ENCODE measurements around the gene TBC1D32.
A peak's percentile ranks its signal among the peaks of the same experiment; 100 is the strongest.

Gene TBC1D32

DNA sequence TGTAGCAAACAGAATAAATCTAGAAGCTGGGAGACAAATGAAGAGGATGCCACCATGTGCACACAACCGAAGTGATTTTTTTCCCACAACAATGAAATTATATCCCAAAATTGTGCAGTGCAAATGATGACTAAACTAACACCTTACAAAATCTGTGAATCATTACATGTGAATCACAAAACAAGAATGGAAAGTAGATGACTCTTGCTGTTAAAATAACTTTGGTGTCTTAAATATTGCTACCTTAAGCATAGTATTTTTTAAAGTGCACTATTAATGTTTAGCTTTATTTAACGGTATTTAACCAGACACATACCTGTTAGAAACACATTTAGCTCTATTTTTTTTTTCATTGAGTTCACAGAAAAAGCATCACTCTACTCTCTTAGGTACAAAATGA is 190.8 kb downstream of the TBC1D32 start:
- DNase-seq: no peak
- H3K79me1 ChIP-seq (ENCODE audit: low read length): no peaks in the 10 kb centered on the region
- H2AK5ac ChIP-seq (ENCODE audit: low read length): no peak overlapping the region
- no peaks in the 10 kb centered on the region for H3K79me2 ChIP-seq (ENCODE audit: control insufficient read depth, insufficient read depth, low read length)
- H3K18ac ChIP-seq (ENCODE audit: low read length): no peak overlapping the region
- no peak overlapping the region for H4K5ac ChIP-seq (ENCODE audit: low read length)
- H3K4me2 ChIP-seq (ENCODE audit: low read length): no peak overlapping the region
- WGBS (ENCODE audit: extremely low coverage, insufficient coverage, low lambda C conversion rate): no CpG with 5 or more reads among the region's 2 CpGs
- H2BK15ac ChIP-seq (replicated peaks; ENCODE audit: low read depth): no peak overlapping the region
- no peaks in the 10 kb centered on the region for H3K27me3 ChIP-seq (ENCODE audit: insufficient read depth, low read length, poor library complexity)
- no peak overlapping the region for H3K4me3 ChIP-seq (ENCODE audit: low read length)
- no peak overlapping the region for H3K4ac ChIP-seq (ENCODE audit: low read depth, low read length)
- no peaks in the 10 kb centered on the region for H3K4me1 ChIP-seq (ENCODE audit: control insufficient read depth, low read depth, low read length)
- no peak overlapping the region for H4K8ac ChIP-seq (ENCODE audit: low read depth, low read length)
- H2BK120ac ChIP-seq (ENCODE audit: low read depth, low read length): no peak overlapping the region
- no peak overlapping the region for H3K27ac ChIP-seq (ENCODE audit: low read depth, low read length)
- H3K9ac ChIP-seq (ENCODE audit: low read length): no peak overlapping the region
- H3K56ac ChIP-seq (ENCODE audit: low read length): no peak overlapping the region
- no peak overlapping the region for H3K23ac ChIP-seq (ENCODE audit: low read length)
- no peak overlapping the region for H2BK5ac ChIP-seq (ENCODE audit: low read length)
- H3K36me3 ChIP-seq (ENCODE audit: control insufficient read depth, insufficient read depth, low read length): no peaks in the 10 kb centered on the region

DNA sequence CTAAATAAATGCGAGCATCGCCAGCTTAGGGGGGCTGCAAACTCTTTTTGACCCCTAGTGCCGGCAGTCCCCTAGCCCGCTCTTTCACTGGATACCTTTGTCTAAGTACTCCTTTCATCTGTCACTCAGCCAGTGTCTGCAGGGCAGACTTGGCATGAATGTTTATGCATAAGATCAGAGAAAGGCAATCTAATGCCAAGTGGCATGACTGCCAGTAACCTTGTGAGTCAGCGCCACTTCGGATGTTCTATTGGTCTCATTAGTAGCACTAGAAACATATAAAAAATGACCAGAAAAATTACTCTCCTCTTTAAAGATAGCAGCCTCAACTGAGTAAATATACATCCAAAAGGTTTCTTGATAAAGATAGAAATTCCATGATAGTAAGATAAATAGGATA is 192.2 kb downstream of the TBC1D32 start:
- H3K27me3 ChIP-seq (ENCODE audit: insufficient read depth, low read length, poor library complexity): no peaks in the 10 kb centered on the region
- no peak overlapping the region for H2BK5ac ChIP-seq (ENCODE audit: low read length)
- no peak overlapping the region for H4K5ac ChIP-seq (ENCODE audit: low read length)
- H3K79me1 ChIP-seq (ENCODE audit: low read length): no peaks in the 10 kb centered on the region
- no peaks in the 10 kb centered on the region for H3K79me2 ChIP-seq (ENCODE audit: control insufficient read depth, insufficient read depth, low read length)
- no peaks in the 10 kb centered on the region for H3K36me3 ChIP-seq (ENCODE audit: control insufficient read depth, insufficient read depth, low read length)
- no peak overlapping the region for H4K8ac ChIP-seq (ENCODE audit: low read depth, low read length)
- DNase-seq: no peak
- H3K4me2 ChIP-seq (ENCODE audit: low read length): no peak overlapping the region
- H3K9ac ChIP-seq (ENCODE audit: low read length): no peak overlapping the region
- H2BK120ac ChIP-seq (ENCODE audit: low read depth, low read length): no peak overlapping the region
- H3K4ac ChIP-seq (ENCODE audit: low read depth, low read length): no peak overlapping the region
- H3K56ac ChIP-seq (ENCODE audit: low read length): no peak overlapping the region
- H3K23ac ChIP-seq (ENCODE audit: low read length): no peak overlapping the region
- no peak overlapping the region for H3K4me3 ChIP-seq (ENCODE audit: low read length)
- H3K27ac ChIP-seq (ENCODE audit: low read depth, low read length): no peak overlapping the region
- no CpG with 5 or more reads among the region's 6 CpGs for WGBS (ENCODE audit: extremely low coverage, insufficient coverage, low lambda C conversion rate)
- no peak overlapping the region for H2BK15ac ChIP-seq (replicated peaks; ENCODE audit: low read depth)
- no peaks in the 10 kb centered on the region for H3K4me1 ChIP-seq (ENCODE audit: control insufficient read depth, low read depth, low read length)
- no peak overlapping the region for H3K18ac ChIP-seq (ENCODE audit: low read length)
- no peak overlapping the region for H2AK5ac ChIP-seq (ENCODE audit: low read length)

DNA sequence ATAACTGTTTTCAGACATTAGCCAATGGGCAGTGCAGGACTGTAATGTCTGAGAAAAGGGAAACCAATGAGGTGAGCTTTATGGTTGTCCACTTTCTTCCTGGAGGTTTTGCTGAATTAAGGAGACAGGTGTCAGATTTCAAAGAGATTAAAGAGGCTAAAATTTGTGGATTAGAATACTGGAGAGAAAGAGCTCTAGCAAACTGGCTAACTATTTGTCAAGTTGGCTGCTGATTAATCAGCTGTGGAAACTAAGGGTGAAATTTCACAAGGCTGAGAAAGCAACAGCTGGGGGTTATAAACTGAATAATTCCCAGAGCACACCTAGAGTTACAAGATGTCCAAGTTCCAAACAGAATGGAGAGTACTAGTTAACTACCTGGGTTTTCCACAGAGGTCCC is 198.9 kb downstream of the TBC1D32 start:
- Histone ChIP-seq H4K8ac (ENCODE audit: low read depth, low read length) (no peak overlapping the region), H3K27me3 (ENCODE audit: insufficient read depth, low read length, poor library complexity) (no peaks in the 10 kb centered on the region), H2BK15ac (replicated peaks; ENCODE audit: low read depth) (no peak overlapping the region), H2BK120ac (ENCODE audit: low read depth, low read length) (no peak overlapping the region), H4K5ac (ENCODE audit: low read length) (no peak overlapping the region), H3K23ac (ENCODE audit: low read length) (no peak overlapping the region), H3K4me2 (ENCODE audit: low read length) (no peak overlapping the region), H3K9ac (ENCODE audit: low read length) (no peak overlapping the region), H3K4me1 (ENCODE audit: control insufficient read depth, low read depth, low read length) (peaks cover 4% of the 10 kb centered on the region), H2BK5ac (ENCODE audit: low read length) (no peak overlapping the region), H3K79me2 (ENCODE audit: control insufficient read depth, insufficient read depth, low read length) (no peaks in the 10 kb centered on the region), H3K27ac (ENCODE audit: low read depth, low read length) (no peak overlapping the region), H3K79me1 (ENCODE audit: low read length) (no peaks in the 10 kb centered on the region), H3K36me3 (ENCODE audit: control insufficient read depth, insufficient read depth, low read length) (no peaks in the 10 kb centered on the region), H3K4ac (ENCODE audit: low read depth, low read length) (no peak overlapping the region), H3K56ac (ENCODE audit: low read length) (no peak overlapping the region), H3K18ac (ENCODE audit: low read length) (no peak overlapping the region), H3K4me3 (ENCODE audit: low read length) (no peak overlapping the region), H2AK5ac (ENCODE audit: low read length) (no peak overlapping the region)
- peak; percentile 55 for DNase-seq

DNA sequence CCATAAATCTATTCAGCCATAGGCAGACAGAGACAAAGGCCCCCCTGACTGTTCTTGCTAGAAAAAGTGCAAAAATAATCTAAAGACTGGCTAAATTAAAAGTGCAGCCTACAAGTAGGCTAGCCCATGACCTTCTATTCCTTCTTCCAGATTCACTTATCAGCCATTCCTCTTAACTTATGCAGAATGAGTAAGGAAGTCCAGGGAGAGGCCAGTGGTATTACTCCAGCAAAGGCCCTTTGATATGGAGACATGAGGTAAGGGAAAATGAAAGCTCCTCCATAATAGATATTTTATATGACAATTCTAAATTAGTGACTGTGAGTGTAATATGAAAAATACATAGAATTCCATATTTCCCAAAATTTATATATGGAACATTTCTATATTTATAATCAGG is 199.4 kb downstream of the TBC1D32 start:
- no peak overlapping the region for H3K4ac ChIP-seq (ENCODE audit: low read depth, low read length)
- H3K4me2 ChIP-seq (ENCODE audit: low read length): no peak overlapping the region
- no peak overlapping the region for H3K18ac ChIP-seq (ENCODE audit: low read length)
- H3K36me3 ChIP-seq (ENCODE audit: control insufficient read depth, insufficient read depth, low read length): no peaks in the 10 kb centered on the region
- H3K4me3 ChIP-seq (ENCODE audit: low read length): no peak overlapping the region
- no peaks in the 10 kb centered on the region for H3K79me1 ChIP-seq (ENCODE audit: low read length)
- DNase-seq: no peak
- H3K56ac ChIP-seq (ENCODE audit: low read length): no peak overlapping the region
- no peak overlapping the region for H4K8ac ChIP-seq (ENCODE audit: low read depth, low read length)
- H3K9ac ChIP-seq (ENCODE audit: low read length): no peak overlapping the region
- no peaks in the 10 kb centered on the region for H3K79me2 ChIP-seq (ENCODE audit: control insufficient read depth, insufficient read depth, low read length)
- no peak overlapping the region for H2BK120ac ChIP-seq (ENCODE audit: low read depth, low read length)
- H3K4me1 ChIP-seq (ENCODE audit: control insufficient read depth, low read depth, low read length): peaks cover 4% of the 10 kb centered on the region
- no peak overlapping the region for H3K27ac ChIP-seq (ENCODE audit: low read depth, low read length)
- no peak overlapping the region for H4K5ac ChIP-seq (ENCODE audit: low read length)
- H2BK5ac ChIP-seq (ENCODE audit: low read length): no peak overlapping the region
- no peak overlapping the region for H2BK15ac ChIP-seq (replicated peaks; ENCODE audit: low read depth)
- H3K23ac ChIP-seq (ENCODE audit: low read length): no peak overlapping the region
- H2AK5ac ChIP-seq (ENCODE audit: low read length): no peak overlapping the region
- no peaks in the 10 kb centered on the region for H3K27me3 ChIP-seq (ENCODE audit: insufficient read depth, low read length, poor library complexity)

DNA sequence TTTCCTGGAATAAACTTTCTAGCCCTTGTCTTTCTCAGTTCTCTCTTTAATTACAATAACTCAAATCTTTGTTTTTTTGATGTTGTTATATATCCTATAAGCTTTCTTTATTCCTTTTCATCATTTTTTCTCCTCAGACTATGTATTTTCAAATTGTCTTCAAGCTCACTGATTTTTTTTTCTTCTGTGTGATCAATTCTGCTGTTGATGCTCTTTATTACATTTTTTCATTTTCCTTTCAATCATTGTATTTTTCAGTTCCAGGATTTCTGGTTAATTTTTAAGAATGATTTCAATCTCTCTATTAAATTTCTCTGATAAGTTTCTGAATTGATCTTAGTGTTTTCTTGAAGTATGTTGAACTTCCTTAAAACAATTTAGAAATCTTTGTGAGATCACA is 209.7 kb downstream of the TBC1D32 start:
- H3K79me2 ChIP-seq (ENCODE audit: control insufficient read depth, insufficient read depth, low read length): no peaks in the 10 kb centered on the region
- H3K4ac ChIP-seq (ENCODE audit: low read depth, low read length): no peak overlapping the region
- no peak overlapping the region for H2BK15ac ChIP-seq (replicated peaks; ENCODE audit: low read depth)
- H3K36me3 ChIP-seq (ENCODE audit: control insufficient read depth, insufficient read depth, low read length): no peaks in the 10 kb centered on the region
- H3K9ac ChIP-seq (ENCODE audit: low read length): no peak overlapping the region
- H4K8ac ChIP-seq (ENCODE audit: low read depth, low read length): no peak overlapping the region
- no peaks in the 10 kb centered on the region for H3K27me3 ChIP-seq (ENCODE audit: insufficient read depth, low read length, poor library complexity)
- H2AK5ac ChIP-seq (ENCODE audit: low read length): no peak overlapping the region
- no peak overlapping the region for H3K23ac ChIP-seq (ENCODE audit: low read length)
- no peak overlapping the region for H3K18ac ChIP-seq (ENCODE audit: low read length)
- no peak for DNase-seq
- H3K79me1 ChIP-seq (ENCODE audit: low read length): no peaks in the 10 kb centered on the region
- H3K4me3 ChIP-seq (ENCODE audit: low read length): no peak overlapping the region
- no peak overlapping the region for H3K4me2 ChIP-seq (ENCODE audit: low read length)
- no peak overlapping the region for H4K5ac ChIP-seq (ENCODE audit: low read length)
- no peaks in the 10 kb centered on the region for H3K4me1 ChIP-seq (ENCODE audit: control insufficient read depth, low read depth, low read length)
- no peak overlapping the region for H2BK5ac ChIP-seq (ENCODE audit: low read length)
- no peak overlapping the region for H3K56ac ChIP-seq (ENCODE audit: low read length)
- H2BK120ac ChIP-seq (ENCODE audit: low read depth, low read length): no peak overlapping the region
- no peak overlapping the region for H3K27ac ChIP-seq (ENCODE audit: low read depth, low read length)

DNA sequence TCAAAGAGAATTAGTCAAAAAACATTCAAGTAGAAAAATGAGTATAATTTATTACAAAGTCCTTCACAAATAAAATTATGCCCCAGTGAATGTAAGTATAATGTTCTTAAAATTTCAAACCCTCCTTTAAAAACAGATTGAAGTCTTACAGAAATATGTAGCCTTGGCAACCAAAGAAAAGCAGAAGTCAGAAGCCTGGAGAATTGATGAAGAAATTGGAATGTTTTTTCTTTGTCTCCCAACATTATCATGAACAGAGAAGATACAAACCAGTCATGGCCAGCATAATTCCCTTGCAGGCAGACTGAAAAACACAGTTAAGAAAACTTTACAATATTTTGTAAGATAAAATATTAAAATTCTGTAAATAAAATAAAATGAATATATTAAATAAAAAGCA is 221.9 kb downstream of the TBC1D32 start:
- no peaks in the 10 kb centered on the region for H3K79me1 ChIP-seq (ENCODE audit: low read length)
- H2AK5ac ChIP-seq (ENCODE audit: low read length): no peak overlapping the region
- no peaks in the 10 kb centered on the region for H3K27me3 ChIP-seq (ENCODE audit: insufficient read depth, low read length, poor library complexity)
- H3K23ac ChIP-seq (ENCODE audit: low read length): no peak overlapping the region
- no peak overlapping the region for H3K4ac ChIP-seq (ENCODE audit: low read depth, low read length)
- H2BK5ac ChIP-seq (ENCODE audit: low read length): no peak overlapping the region
- no peaks in the 10 kb centered on the region for H3K36me3 ChIP-seq (ENCODE audit: control insufficient read depth, insufficient read depth, low read length)
- no peak overlapping the region for H4K5ac ChIP-seq (ENCODE audit: low read length)
- no peaks in the 10 kb centered on the region for H3K79me2 ChIP-seq (ENCODE audit: control insufficient read depth, insufficient read depth, low read length)
- no peak for DNase-seq
- no peak overlapping the region for H3K9ac ChIP-seq (ENCODE audit: low read length)
- no peak overlapping the region for H3K4me2 ChIP-seq (ENCODE audit: low read length)
- no peak overlapping the region for H2BK15ac ChIP-seq (replicated peaks; ENCODE audit: low read depth)
- no peak overlapping the region for H2BK120ac ChIP-seq (ENCODE audit: low read depth, low read length)
- H3K56ac ChIP-seq (ENCODE audit: low read length): no peak overlapping the region
- no peaks in the 10 kb centered on the region for H3K4me1 ChIP-seq (ENCODE audit: control insufficient read depth, low read depth, low read length)
- no peak overlapping the region for H3K18ac ChIP-seq (ENCODE audit: low read length)
- H3K4me3 ChIP-seq (ENCODE audit: low read length): no peak overlapping the region
- no peak overlapping the region for H4K8ac ChIP-seq (ENCODE audit: low read depth, low read length)
- H3K27ac ChIP-seq (ENCODE audit: low read depth, low read length): no peak overlapping the region

Data from mesendoderm (in vitro differentiated cells).